GM19463 (cell line): Measurements from ENCODE around the gene MAP3K6.

Source experiments
- ATAC-seq: cut with Tn5 transposase; IDR thresholded peaks from one replicate; pipeline ENCODE4 v1.9.1; 2021; ENCODE audit warnings: mild to moderate bottlenecking, moderate library complexity; ENCODE audit not compliant: unreplicated experiment

MAP3K6 gene

DNA sequence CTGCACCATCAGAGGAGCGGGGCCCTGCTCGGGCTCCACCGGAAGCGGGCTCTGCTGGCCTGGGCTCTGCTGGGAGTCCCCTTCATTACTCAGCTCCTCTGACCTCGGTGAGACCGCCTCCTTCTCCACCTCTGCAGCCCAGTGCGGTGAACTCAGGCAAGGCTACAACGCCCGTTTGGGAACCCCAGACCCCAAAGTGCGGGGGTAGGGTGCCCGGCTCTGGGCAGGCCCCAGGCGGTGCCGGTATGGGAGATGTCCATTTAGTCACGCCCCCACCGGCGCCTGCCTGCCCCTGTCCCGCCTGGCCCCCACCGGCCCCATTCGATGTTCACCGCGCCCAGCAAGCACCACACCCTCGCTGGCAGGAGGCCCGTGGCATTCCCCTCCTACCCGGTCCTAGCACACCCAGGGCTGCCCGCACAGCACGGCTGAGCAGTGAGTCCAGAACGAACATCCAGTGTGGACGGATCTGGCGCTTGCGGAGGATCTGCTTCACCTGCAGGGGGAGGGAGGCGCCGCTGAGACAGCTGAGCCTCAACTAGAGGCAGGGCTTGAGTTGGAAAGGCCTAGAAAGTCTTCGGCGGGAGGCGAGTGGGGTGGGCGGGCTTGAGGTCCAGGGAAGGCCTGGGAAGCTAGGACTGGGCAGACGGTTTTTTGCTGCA lies 10.0 kb downstream of the MAP3K6 start:
- ATAC-seq, result no peak

- ATAC-seq, result no peak
Observed at GRCh38 chr1:27356277-27356618, 10.5 kb downstream of the MAP3K6 start.

DNA sequence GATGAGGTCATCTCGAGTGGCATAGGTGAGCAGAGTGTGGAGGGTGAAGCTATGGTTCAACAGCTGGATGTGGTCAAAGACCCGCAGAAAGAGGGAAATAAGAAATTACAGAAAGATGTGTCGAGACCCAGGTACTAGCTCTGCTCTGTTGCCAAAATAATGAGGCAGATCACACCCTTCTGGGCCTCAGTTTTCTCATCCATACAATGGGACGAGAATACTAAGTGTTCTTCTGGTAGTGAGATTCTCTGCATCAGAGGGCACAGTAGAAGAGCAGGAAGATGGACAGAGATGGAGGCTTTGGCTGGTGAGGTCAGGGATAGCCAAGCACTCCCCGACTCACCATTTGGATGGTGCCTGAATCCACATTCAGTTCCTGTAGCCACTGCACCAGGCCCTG lies 11.1 kb downstream of the MAP3K6 start:
- no peak for ATAC-seq

DNA sequence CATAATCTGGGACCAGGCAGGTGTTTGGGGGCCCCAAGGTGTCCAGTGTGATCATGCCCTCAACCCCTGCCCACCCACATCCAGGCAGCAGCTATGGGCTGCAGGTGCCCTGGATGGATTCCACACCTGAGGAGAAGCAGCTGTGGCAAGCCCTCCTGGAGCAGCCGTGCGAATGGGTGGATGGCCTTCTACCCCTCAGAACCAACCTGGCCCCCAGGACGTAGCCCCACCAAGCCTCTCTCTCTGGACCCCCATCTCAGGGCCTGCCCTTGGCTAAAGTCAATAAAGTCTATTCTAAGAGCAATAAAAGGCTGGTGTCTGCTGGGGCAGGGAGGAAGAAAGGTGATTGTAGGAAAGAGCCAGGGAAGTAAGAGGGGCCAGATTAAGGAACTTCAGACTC lies 13.1 kb downstream of the MAP3K6 start:
- no peak for ATAC-seq

DNA sequence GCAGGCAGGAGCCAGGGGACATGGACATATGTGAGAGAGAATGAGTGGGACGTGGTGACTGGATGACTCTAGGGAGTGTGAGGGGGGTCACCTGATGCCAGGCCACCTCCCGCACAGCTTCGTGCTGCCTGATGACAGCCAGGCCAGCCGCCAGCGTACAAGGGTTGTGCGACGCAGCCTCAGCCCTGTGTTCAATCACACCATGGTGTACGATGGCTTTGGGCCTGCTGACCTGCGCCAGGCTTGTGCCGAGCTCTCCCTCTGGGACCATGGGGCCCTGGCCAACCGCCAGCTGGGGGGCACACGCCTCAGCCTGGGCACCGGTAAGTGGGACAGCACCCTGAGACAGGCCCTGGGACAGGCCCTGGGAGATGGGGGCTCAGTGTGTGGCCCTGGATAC lies 13.6 kb downstream of the MAP3K6 start:
- ATAC-seq, result no peak

DNA sequence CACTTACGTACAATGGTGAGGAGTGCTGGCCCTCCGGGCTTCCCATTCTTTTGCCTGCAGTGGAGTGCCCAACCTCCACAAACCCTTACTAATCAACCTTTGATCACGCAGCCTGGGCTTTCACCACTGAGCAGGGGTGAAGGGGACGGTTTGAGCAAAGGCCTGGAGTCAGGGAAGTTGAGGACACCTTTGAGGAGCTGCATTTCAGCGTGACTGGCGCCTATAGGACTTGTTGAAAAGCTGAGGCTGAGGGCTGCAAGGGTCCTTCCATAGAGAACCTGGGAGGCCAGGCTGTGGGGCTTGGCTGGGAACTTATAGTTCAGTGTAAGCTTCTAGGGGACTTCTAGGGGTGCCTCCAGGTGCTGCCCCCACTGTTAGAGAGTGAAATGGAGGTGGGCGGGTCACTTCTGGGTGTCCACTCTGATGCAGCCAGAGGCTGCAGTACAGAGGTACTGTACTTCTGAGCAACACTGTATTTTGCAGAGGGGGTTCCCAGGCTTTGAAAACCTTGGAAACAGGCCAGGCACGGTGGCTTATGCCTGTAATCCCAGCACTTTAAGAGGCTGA lies 15.1 kb downstream of the MAP3K6 start:
- no peak for ATAC-seq

GRCh38 chr1:27350663-27351540 lies 15.9 kb downstream of the MAP3K6 start:
- no peak for ATAC-seq

DNA sequence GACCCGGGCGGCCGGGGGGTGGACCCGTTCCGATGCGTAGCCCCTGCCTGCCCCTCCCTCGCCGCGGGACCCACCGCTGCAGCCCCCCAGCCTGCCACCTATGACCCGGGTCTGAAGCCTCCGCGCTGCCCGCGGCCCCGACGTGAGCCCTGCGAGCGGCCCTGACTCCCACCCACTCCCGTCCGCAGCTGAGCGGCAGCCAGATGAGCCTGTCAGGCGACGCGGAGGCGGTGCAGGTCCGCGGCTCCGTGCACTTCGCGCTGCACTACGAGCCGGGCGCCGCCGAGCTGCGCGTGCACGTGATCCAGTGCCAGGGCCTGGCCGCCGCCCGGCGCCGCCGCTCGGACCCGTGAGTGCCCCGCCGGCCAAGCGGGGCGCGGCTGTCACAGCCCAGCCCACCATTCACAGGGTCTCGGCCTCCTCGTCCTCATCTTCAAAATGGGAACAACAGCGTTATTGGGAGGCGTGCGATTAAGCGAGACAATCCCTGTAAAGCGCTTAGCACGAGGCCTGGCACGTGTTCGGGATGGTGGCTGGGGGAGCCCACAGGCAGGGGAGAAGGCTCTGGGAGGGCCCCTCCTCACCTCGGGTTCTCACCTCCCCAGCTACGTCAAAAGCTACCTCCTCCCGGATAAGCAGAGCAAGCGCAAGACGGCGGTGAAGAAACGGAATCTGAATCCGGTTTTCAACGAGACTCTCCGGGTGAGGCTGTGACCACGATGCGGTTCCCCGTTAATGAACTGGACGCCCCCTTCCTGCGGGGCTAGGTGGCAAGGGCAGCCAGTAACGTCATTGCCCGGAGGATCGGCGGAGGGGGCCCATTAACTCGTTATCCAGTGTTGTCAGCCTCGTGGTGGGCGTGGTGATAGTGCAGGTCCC lies 16.7 kb downstream of the MAP3K6 start:
- no peak for ATAC-seq

GRCh38 chr1:27348861-27349783 lies 17.6 kb downstream of the MAP3K6 start:
- no peak for ATAC-seq

GRCh38 chr1:27346991-27347624 lies 19.7 kb downstream of the MAP3K6 start:
- ATAC-seq, result no peak

GRCh38 chr1:27346357-27346756 lies 20.4 kb downstream of the MAP3K6 start:
- ATAC-seq, result no peak

GRCh38 chr1:27345272-27345671 lies 21.5 kb downstream of the MAP3K6 start:
- no peak for ATAC-seq

- ATAC-seq, result no peak
Observed at GRCh38 chr1:27343639-27344025, 23.1 kb downstream of the MAP3K6 start.

GRCh38 chr1:27342778-27343638 lies 23.8 kb downstream of the MAP3K6 start:
- no peak for ATAC-seq

GRCh38 chr1:27342391-27342777 lies 24.4 kb downstream of the MAP3K6 start:
- no peak for ATAC-seq

- peak; percentile 68 for ATAC-seq
Observed at GRCh38 chr1:27341525-27342252, 25.1 kb downstream of the MAP3K6 start, which contains the start of gene SYTL1. Gene SYTL1 (plus strand): TSS chr1:27342022. CDS start chr1:27345335, 3,313 bp downstream.

DNA sequence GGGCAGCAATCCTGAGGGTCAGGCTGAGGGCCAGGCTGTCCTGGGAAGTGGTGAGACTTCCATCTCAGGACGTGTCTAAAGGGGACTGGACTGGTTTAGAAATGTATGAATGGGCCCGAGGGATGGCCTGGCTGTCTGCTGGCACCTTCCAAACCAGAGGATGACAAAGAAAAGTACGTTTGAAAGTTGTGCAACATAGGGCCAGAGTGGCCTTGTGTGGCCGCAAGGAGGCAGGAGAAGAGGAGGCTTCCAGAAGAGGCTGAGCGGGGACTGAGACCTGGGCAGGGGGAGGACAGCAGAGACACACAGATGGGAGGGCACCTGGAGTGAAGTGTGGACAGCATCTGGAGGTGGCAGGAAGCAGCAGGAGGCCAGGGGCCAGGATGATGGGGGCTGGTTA lies 27.5 kb downstream of the MAP3K6 start:
- no peak for ATAC-seq

DNA sequence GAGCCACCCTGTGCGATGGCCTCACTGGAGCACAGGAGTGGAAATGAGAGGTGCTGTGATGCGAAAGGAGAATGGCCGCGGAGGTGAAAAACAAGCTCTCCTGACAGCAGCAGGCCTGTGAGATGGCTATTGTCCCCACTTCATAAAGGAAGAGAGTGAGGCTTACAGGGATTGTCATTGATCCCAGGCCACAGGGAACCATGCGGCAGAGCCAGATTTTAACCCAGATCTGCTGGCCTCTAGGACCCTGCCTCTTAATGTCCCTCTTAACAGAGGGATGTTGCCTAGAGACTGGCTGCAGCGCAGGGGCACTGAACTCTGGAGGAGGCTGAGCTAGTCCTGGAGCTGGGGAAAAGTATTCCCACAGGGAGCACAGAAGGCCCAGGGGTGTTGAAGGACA lies 28.0 kb downstream of the MAP3K6 start:
- ATAC-seq, result no peak
